HEK293 (cell line): Measurements from ENCODE around the gene PRPF6.

Experiments used
- OVOL3 ChIP-seq: fragments of 450-650 bp; formaldehyde crosslinking; IDR thresholded peaks from 2 replicates; pipeline ENCODE4 v1.5.1; 2016; ENCODE audit warnings: missing biosample characterization, missing genetic modification characterization
- ZBTB7A ChIP-seq: fragments of 450-650 bp; formaldehyde crosslinking; IDR thresholded peaks from 2 replicates; pipeline ENCODE4 v1.5.1; 2016; ENCODE audit warnings: low read depth, missing biosample characterization, missing genetic modification characterization
- ZNF747 ChIP-seq: fragments of 450-650 bp; formaldehyde crosslinking; IDR thresholded peaks from 2 replicates; pipeline ENCODE4 v1.5.1; 2016; ENCODE audit warnings: missing biosample characterization, missing genetic modification characterization
- ZNF768 ChIP-seq: fragments of 450-650 bp; formaldehyde crosslinking; IDR thresholded peaks from 2 replicates; pipeline ENCODE4 v1.5.1; 2018; ENCODE audit warnings: missing biosample characterization, mild to moderate bottlenecking, missing genetic modification characterization
- TF ChIP-seq, protein P1 (sequence below): fragments of 450-650 bp; formaldehyde crosslinking; IDR thresholded peaks from 2 replicates; pipeline ENCODE4 v1.5.1; 2016; ENCODE audit warnings: missing biosample characterization, missing genetic modification characterization
- TF ChIP-seq, protein P2 (sequence below): fragments of 450-650 bp; formaldehyde crosslinking; IDR thresholded peaks from 2 replicates; pipeline ENCODE4 v1.5.1; 2016; ENCODE audit warnings: missing biosample characterization, missing genetic modification characterization
- TF ChIP-seq, protein P3 (sequence below): fragments of 450-650 bp; formaldehyde crosslinking; IDR thresholded peaks from 2 replicates; pipeline ENCODE4 v1.5.1; 2016; ENCODE audit warnings: missing biosample characterization, missing genetic modification characterization

DNA sequence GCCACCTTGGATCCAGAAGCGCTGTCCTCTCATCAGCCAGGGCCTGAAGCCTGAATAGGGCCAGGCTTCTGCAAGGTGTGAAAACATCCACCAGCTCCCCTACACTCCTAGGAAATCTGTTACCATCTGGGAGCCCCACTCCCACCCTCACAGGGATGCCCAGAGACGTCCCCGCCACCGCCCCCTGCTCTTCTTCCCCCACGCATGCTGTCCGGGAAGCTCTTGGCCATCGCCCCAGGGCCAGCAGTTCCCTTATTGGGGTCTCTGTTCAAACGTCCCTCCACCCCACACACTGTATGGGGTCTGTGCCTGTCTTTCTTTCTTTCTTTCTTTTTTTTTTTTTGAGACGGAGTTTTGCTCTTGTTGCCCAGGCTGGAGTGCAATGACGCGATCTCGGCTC lies 94.6 kb downstream of the PRPF6 start:
- TF ChIP-seq, protein P1, sequence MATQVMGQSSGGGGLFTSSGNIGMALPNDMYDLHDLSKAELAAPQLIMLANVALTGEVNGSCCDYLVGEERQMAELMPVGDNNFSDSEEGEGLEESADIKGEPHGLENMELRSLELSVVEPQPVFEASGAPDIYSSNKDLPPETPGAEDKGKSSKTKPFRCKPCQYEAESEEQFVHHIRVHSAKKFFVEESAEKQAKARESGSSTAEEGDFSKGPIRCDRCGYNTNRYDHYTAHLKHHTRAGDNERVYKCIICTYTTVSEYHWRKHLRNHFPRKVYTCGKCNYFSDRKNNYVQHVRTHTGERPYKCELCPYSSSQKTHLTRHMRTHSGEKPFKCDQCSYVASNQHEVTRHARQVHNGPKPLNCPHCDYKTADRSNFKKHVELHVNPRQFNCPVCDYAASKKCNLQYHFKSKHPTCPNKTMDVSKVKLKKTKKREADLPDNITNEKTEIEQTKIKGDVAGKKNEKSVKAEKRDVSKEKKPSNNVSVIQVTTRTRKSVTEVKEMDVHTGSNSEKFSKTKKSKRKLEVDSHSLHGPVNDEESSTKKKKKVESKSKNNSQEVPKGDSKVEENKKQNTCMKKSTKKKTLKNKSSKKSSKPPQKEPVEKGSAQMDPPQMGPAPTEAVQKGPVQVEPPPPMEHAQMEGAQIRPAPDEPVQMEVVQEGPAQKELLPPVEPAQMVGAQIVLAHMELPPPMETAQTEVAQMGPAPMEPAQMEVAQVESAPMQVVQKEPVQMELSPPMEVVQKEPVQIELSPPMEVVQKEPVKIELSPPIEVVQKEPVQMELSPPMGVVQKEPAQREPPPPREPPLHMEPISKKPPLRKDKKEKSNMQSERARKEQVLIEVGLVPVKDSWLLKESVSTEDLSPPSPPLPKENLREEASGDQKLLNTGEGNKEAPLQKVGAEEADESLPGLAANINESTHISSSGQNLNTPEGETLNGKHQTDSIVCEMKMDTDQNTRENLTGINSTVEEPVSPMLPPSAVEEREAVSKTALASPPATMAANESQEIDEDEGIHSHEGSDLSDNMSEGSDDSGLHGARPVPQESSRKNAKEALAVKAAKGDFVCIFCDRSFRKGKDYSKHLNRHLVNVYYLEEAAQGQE (tag by site-specific recombination), result no peak
- no peak for TF ChIP-seq ZBTB7A
- TF ChIP-seq, protein P2, sequence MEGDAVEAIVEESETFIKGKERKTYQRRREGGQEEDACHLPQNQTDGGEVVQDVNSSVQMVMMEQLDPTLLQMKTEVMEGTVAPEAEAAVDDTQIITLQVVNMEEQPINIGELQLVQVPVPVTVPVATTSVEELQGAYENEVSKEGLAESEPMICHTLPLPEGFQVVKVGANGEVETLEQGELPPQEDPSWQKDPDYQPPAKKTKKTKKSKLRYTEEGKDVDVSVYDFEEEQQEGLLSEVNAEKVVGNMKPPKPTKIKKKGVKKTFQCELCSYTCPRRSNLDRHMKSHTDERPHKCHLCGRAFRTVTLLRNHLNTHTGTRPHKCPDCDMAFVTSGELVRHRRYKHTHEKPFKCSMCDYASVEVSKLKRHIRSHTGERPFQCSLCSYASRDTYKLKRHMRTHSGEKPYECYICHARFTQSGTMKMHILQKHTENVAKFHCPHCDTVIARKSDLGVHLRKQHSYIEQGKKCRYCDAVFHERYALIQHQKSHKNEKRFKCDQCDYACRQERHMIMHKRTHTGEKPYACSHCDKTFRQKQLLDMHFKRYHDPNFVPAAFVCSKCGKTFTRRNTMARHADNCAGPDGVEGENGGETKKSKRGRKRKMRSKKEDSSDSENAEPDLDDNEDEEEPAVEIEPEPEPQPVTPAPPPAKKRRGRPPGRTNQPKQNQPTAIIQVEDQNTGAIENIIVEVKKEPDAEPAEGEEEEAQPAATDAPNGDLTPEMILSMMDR (tag by site-specific recombination), result no peak
- TF ChIP-seq OVOL3 (tag by site-specific recombination), result no peak
- no peak for TF ChIP-seq ZNF768 (tag by site-specific recombination)
- TF ChIP-seq ZNF747 (tag by site-specific recombination), result no peak
- TF ChIP-seq, protein P3, sequence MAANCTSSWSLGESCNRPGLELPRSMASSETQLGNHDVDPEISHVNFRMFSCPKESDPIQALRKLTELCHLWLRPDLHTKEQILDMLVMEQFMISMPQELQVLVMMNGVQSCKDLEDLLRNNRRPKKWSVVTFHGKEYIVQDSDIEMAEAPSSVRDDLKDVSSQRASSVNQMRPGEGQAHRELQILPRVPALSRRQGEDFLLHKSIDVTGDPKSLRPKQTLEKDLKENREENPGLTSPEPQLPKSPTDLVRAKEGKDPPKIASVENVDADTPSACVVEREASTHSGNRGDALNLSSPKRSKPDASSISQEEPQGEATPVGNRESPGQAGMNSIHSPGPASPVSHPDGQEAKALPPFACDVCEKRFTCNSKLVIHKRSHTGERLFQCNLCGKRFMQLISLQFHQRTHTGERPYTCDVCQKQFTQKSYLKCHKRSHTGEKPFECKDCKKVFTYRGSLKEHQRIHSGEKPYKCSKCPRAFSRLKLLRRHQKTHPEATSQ, result no peak
